WTC11 (cell line): ENCODE data around the gene ATP8B3. TPM values are rescaled to one million over a fixed set of nuclear protein-coding genes. Genes with fewer than 3 reads are reported as not detected.

Experiments
- ATAC-seq: fragments of 200-7000 bp; cut with Tn5 transposase; 2 replicates; pipeline ENCODE4 v1.10.0; 2021; ENCODE audit warnings: mild to moderate bottlenecking, moderate library complexity
- CTCF ChIA-PET: fragments of 300-600 bp; sonication (Branson Sonifier 250); formaldehyde crosslinking; loops from one replicate; lab custom pipeline; 2021; ENCODE audit warnings: antibody characterized with exemption; lab: Charles Lee
- POLR2A ChIA-PET: fragments of 350-600 bp; sonication (Branson Sonifier 250); formaldehyde crosslinking; loops from one replicate; lab custom pipeline; 2021; ENCODE audit warnings: antibody characterized with exemption; lab: Charles Lee
- DNase-seq: peaks from one replicate; pipeline ENCODE4 v3.0.0; 2021; ENCODE audit warnings: low spot score
- H3K27ac Mint-ChIP-seq: 2 replicates; pipeline ENCODE4 v1.8.0; 2021; ENCODE audit warnings: mixed read lengths
- H3K27me3 Mint-ChIP-seq: 2 replicates; pipeline ENCODE4 v1.8.0; 2021; ENCODE audit warnings: low read depth, mild to moderate bottlenecking, moderate library complexity, mixed read lengths
- H3K36me3 Mint-ChIP-seq: 2 replicates; pipeline ENCODE4 v1.8.0; 2021; ENCODE audit warnings: mixed read lengths
- H3K4me1 Mint-ChIP-seq: 2 replicates; pipeline ENCODE4 v1.8.0; 2022; ENCODE audit warnings: mixed read lengths
- H3K4me3 Mint-ChIP-seq: 2 replicates; pipeline ENCODE4 v1.8.0; 2021; ENCODE audit warnings: mild to moderate bottlenecking, moderate library complexity, mixed read lengths
- H3K9me3 Mint-ChIP-seq: 2 replicates; pipeline ENCODE4 v1.8.0; 2021; ENCODE audit warnings: mixed read lengths
- ATF1 ChIP-seq: sonication (generic); formaldehyde crosslinking; IDR thresholded peaks from 2 replicates; pipeline ENCODE4 v1.8.1; 2023; ENCODE audit warnings: mild to moderate bottlenecking, moderate library complexity, missing genetic modification reagents
- ATF2 ChIP-seq: sonication (generic); formaldehyde crosslinking; IDR thresholded peaks from 2 replicates; pipeline ENCODE4 v1.8.1; 2022; ENCODE audit warnings: low read depth, missing genetic modification reagents, borderline replicate concordance
- ERG ChIP-seq: fragments of 250-450 bp; sonication (Bioruptor Pico); IDR thresholded peaks from 2 replicates; pipeline ENCODE4 v1.8.0; 2021; ENCODE audit warnings: mild to moderate bottlenecking
- ESRRA ChIP-seq: sonication (generic); formaldehyde crosslinking; IDR thresholded peaks from 2 replicates; pipeline ENCODE4 v1.8.1; 2022; ENCODE audit warnings: mild to moderate bottlenecking, missing genetic modification reagents, borderline replicate concordance
- GABPB1 ChIP-seq: sonication (generic); formaldehyde crosslinking; IDR thresholded peaks from 2 replicates; pipeline ENCODE4 v1.8.1; 2023; ENCODE audit warnings: mild to moderate bottlenecking, missing genetic modification reagents
- IRF2 ChIP-seq: sonication (generic); formaldehyde crosslinking; IDR thresholded peaks from 2 replicates; pipeline ENCODE4 v1.8.0; 2022; ENCODE audit warnings: low read depth, missing genetic modification reagents, borderline replicate concordance
- MAX ChIP-seq: sonication (generic); formaldehyde crosslinking; IDR thresholded peaks from 2 replicates; pipeline ENCODE4 v1.8.0; 2022; ENCODE audit warnings: mild to moderate bottlenecking, missing genetic modification reagents
- MXD4 ChIP-seq: fragments of 250-450 bp; sonication (Bioruptor Pico); IDR thresholded peaks from 2 replicates; pipeline ENCODE4 v1.8.0; 2021; ENCODE audit warnings: mild to moderate bottlenecking, moderate library complexity, borderline replicate concordance
- PREB ChIP-seq: sonication (generic); formaldehyde crosslinking; IDR thresholded peaks from 2 replicates; pipeline ENCODE4 v1.8.1; 2022; ENCODE audit warnings: mild to moderate bottlenecking, missing genetic modification reagents, moderate library complexity, borderline replicate concordance
- STAT6 ChIP-seq: sonication (generic); formaldehyde crosslinking; conservative IDR thresholded peaks from 2 replicates; pipeline ENCODE4 v1.8.1; 2023; ENCODE audit warnings: mild to moderate bottlenecking, low read depth, missing genetic modification reagents, moderate library complexity
- TP53 ChIP-seq: sonication (generic); formaldehyde crosslinking; IDR thresholded peaks from 2 replicates; pipeline ENCODE4 v1.8.1; 2023; ENCODE audit warnings: mild to moderate bottlenecking, missing genetic modification reagents
- ZBTB43 ChIP-seq: sonication (generic); formaldehyde crosslinking; IDR thresholded peaks from 2 replicates; pipeline ENCODE4 v1.8.1; 2023; ENCODE audit warnings: mild to moderate bottlenecking, missing genetic modification reagents
- ZNF219 ChIP-seq: sonication (generic); formaldehyde crosslinking; IDR thresholded peaks from 2 replicates; pipeline ENCODE4 v1.8.0; 2023; ENCODE audit warnings: missing genetic modification reagents, mild to moderate bottlenecking, borderline replicate concordance
- ZNF281 ChIP-seq: sonication (generic); formaldehyde crosslinking; IDR thresholded peaks from 2 replicates; pipeline ENCODE4 v1.8.0; 2023; ENCODE audit warnings: mild to moderate bottlenecking, missing genetic modification reagents
- total RNA-seq: library from RNA; stranded (reverse); gene quantifications from 3 replicates; pipeline ENCODE4 v1.2.3, GENCODE V29; 2021
- TF ChIP-seq, protein P1 (sequence below): sonication (generic); formaldehyde crosslinking; IDR thresholded peaks from 2 replicates; pipeline ENCODE4 v1.8.1; 2023; ENCODE audit warnings: mild to moderate bottlenecking, missing genetic modification reagents, moderate library complexity
- TF ChIP-seq, protein P2 (sequence below): fragments of 250-450 bp; sonication (Bioruptor Pico); conservative IDR thresholded peaks from 2 replicates; pipeline ENCODE4 v1.9.0; 2021; ENCODE audit warnings: mild to moderate bottlenecking

The ATP8B3 gene
- total RNA-seq, 1 experiment from 2014 or later, result 5.5 TPM

DNA sequence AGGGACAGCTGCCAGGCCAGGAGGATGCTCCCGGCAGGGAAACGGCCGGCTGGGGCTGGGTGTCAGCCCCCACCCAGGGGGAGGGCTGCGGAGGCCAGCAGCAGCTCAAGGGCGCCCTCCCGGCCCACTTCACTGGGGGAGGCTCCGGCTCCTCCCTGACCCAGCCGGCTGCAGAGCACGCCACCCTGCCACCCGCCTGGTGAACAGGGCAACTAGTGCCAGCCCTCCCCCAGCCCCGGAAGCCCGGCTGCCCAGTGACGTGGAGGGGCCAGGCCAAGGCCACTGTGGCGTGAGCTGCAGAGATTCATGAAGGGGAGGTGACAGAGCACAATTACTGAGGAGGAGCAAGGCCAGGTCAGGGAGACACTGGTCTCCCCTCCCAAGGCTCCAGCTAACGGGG is 21.5 kb upstream of the ATP8B3 start (continued):
- TF ChIP-seq ATF2 (CRISPR knock-in tag), result no peak
- TF ChIP-seq, protein P1, sequence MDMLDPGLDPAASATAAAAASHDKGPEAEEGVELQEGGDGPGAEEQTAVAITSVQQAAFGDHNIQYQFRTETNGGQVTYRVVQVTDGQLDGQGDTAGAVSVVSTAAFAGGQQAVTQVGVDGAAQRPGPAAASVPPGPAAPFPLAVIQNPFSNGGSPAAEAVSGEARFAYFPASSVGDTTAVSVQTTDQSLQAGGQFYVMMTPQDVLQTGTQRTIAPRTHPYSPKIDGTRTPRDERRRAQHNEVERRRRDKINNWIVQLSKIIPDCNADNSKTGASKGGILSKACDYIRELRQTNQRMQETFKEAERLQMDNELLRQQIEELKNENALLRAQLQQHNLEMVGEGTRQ, result no peak

DNA sequence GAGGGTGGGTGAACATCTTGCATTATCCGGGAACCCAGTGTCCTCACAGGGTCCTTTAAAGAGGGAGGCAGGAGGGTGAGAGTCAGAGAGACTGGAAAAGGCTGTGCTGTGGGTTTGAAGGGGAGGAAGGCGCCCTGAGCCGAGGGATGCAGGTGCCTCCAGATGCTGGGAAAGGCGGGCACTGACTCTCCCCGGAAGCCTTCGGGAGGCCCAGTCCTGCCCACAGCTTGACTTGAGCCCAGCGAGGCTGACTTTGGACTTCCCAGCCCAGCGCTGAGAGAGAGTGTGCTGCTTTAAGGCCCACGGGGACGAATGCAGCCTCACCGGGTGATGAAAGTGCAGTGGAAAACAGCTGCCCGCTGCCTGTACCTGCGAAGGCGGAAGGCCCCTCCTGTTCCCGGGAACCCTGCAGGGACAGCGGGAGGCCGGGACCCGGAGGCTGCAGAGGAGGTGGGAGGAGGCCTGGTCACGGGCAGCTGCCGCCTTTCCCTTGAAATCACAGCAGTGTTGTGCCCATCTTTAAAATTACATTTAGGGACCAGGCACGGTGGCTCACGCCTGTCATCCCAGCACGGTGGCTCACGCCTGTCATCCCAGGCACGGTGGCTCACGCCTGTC is 20.1 kb upstream of the ATP8B3 start:
- ChIA-PET CTCF (interaction anchor here (0.6 to 0.7 kb wide), 2 partner anchors 40 to 43 kb away, joined by 3 read pairs; no protein-coding TSS in a partner anchor), POLR2A (interaction anchor here (0.5 kb wide), 1 partner anchor 359 kb away, joined by 3 read pairs; no protein-coding TSS in a partner anchor)
- no peak for TF ChIP-seq IRF2 (CRISPR knock-in tag)
- no peak for TF ChIP-seq STAT6 (CRISPR knock-in tag)
- no peak for TF ChIP-seq ATF1 (CRISPR knock-in tag)
- no peak for TF ChIP-seq ESRRA (CRISPR knock-in tag)
- no peak for TF ChIP-seq MAX (CRISPR knock-in tag)
- TF ChIP-seq, protein P2, sequence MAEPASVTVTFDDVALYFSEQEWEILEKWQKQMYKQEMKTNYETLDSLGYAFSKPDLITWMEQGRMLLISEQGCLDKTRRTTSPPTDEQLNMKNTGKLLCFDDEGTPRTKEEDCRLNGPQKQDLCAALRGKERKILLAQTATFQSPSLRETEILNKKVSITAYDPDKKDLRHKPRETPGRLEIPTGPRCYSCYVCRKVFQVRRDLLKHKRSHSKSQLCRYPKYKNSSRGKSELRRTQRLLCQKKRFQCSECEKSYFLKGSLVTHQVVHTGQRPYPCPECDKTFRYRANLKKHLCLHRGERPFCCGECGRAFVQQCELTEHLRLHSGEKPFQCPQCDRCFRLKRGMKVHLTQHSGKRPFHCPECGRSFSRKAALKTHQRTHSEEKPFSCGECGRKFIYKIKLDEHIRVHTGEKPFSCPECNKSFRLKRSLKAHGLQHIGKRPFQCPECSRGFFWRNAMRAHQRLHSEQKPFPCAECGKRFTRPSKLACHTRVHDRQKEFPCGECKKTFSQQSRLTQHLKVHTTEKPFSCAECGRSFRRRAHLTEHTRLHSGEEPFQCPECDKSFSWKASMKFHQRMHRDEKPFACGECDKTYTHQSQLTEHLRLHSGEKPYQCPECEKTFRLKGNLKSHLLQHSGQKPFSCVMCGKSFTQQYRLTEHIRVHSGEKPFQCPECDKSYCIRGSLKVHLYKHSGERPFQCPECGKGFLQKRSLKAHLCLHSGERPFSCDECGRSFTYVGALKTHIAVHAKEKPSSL (CRISPR knock-in tag), result no peak
- no peaks in the 10 kb centered on the region for H3K4me1 Mint-ChIP-seq
- ATAC-seq (no peak), DNase-seq (no peak)
- H3K9me3 Mint-ChIP-seq, result no peaks in the 10 kb centered on the region
- no peak overlapping the region for H3K4me3 Mint-ChIP-seq
- H3K27me3 Mint-ChIP-seq, result no peaks in the 10 kb centered on the region
- no peaks in the 10 kb centered on the region for H3K36me3 Mint-ChIP-seq
- no peak overlapping the region for H3K27ac Mint-ChIP-seq

DNA sequence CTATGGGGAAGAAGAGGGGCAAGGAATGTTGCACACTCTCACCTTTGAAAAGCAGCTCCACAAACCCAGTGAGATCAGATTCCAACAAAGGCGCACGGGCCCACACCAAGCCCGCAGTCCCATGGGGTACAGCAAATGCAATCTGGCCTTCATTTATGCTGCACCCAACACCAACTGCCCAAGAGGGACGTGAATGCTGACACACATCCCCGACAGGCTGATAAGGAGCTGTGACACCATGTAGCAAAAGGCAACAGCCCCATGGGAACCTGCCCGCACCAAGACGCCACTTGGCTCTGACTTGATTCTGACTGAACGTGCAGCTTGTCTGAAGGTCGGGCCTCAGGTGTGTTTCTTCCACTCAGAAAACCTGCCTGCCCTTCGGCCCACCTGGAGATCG is 18.9 kb upstream of the ATP8B3 start:
- no peak for ATAC-seq
- Mint-ChIP-seq H3K27ac (peak overlapping the region; percentile 61), H3K4me3 (no peak overlapping the region), H3K9me3 (no peaks in the 10 kb centered on the region), H3K4me1 (peaks cover 1% of the 10 kb centered on the region; the same call in 1 of the 2 replicates), H3K36me3 (peaks cover under 1% of the 10 kb centered on the region), H3K27me3 (no peaks in the 10 kb centered on the region)
- ChIA-PET CTCF (no interaction called here), POLR2A (interaction anchor here (0.6 kb wide), 1 partner anchor 171 kb away, joined by 7 read pairs; no protein-coding TSS in a partner anchor)
- no peak for DNase-seq
- TF ChIP-seq ZBTB43 (CRISPR knock-in tag) (no peak), PREB (CRISPR knock-in tag) (no peak), MXD4 (CRISPR knock-in tag) (no peak), TP53 (CRISPR knock-in tag) (no peak), ERG (CRISPR knock-in tag) (no peak), ZNF219 (CRISPR knock-in tag) (no peak), GABPB1 (CRISPR knock-in tag) (no peak), ZNF281 (CRISPR knock-in tag) (no peak)
